Stimulated activated CD4-positive, alpha-beta T cell treated with anti-CD3 and anti-CD28 coated beads, Interleukin-12 subunit alpha, Interleukin-12 subunit beta, amount 100 ng/mL, for 4 hours (primary cell): ENCODE data around the gene PLD5.

Experiments
- DNase-seq: peaks from one replicate; pipeline ENCODE4 v3.0.0-alpha.2; 2020

Gene PLD5

DNA sequence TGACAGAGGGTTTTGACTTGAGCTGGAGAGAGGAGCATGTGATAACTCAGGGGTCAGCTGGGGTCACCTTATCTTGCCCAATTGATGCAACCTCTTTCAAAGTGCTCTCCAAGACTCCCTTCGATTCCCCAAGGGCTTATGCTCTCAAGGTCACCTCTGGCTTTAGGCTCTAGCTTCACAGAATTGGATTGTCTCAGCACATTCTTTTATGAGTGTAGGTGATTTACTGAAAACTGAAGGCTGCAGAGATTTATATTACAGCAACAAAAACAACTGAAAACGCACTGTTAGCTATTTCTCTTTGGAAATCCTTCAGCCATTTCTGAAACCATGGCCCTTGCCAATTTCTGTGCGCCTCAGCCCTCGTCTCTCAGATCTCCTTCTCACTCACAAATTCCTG, 491.1 kb downstream of the PLD5 start:
- no peak for DNase-seq
